HG03196 (cell line): ENCODE results near the gene CCDC190.
A peak's percentile ranks its signal among the peaks of the same experiment; 100 is the strongest.
"Not testable (repeated sequence)": the region's sequence is repeated elsewhere in the genome, so short reads cannot be mapped to it uniquely, and the experiment has no call there.

Experiments used
- ATAC-seq: cut with Tn5 transposase; IDR thresholded peaks from one replicate; pipeline ENCODE4 v1.9.1; 2021; ENCODE audit not compliant: unreplicated experiment

The CCDC190 gene

DNA sequence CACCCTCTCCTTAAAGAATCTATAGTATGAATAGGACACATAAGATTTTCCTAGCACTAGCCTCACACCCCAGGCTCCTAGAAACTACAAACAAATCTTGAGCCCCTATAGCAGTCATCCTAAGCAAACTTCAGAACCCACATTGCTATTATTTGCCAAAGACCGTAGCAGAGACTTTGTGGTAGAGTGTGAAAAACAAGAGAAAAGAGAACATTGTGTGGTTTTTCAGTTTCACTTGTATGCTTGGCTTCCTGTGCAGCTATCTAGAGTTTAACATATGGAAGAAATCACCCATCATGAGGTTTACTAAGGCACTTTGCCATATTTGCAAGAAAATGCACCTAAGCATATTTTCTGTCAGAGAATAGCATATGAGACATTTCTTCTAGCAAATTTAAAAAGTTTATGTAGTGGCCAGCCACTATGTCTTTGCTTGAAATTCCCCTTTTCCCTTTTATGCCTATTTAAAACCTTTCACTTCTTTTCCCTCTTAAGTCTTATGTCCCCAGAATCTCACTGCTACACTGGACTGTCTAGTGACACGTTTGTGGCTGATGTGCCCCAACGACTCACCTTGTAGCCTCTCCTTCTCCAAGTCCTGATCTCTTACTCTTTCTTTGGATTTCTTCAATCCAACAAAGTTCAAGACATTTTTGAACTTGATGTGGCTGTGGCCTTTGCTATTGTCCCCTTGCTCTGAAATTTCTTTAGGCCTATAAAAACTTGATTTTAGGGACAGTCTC, 25.6 kb downstream of the CCDC190 start:
- ATAC-seq: peak; percentile 86

DNA sequence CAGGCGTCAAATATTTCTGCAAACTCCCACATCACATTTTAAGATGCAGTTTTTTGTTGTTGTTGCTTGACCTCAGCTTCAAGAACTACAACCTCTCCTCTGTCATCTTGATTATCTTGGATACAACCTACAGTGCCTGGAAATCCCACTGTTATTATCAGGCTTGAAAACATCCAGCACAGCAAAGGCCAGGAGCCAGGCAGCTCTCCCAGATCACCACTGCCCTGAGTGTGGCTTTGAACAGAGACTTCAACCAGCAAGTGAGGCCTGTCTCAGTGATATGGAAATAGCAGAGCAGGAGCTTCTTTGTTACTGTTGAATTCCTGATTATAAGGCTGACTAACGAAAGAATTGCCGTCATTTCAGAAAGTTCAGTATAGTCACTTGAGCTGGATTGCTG, 28.5 kb downstream of the CCDC190 start:
- no peak for ATAC-seq

DNA sequence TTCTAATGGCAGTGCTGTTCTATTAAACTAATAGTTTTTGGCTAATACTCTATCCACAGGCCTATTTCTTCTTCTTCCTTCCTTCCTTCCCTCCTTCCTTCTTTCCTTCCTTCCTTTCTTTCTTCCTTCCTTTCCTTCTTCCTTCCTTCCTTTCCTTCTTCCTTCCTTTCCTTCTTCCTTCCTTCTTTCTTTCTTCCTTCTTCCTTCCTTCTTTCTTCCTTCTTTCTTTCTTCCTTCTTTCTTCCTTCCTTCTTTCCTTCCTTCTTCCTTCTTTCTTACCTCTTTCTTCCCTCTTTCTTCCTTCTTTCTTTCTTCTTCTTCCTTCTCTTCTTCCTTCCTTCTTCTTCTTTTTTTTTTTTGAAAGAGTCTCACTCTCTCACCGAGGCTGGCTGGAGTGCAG, 31.7 kb downstream of the CCDC190 start:
- ATAC-seq: no peak

DNA sequence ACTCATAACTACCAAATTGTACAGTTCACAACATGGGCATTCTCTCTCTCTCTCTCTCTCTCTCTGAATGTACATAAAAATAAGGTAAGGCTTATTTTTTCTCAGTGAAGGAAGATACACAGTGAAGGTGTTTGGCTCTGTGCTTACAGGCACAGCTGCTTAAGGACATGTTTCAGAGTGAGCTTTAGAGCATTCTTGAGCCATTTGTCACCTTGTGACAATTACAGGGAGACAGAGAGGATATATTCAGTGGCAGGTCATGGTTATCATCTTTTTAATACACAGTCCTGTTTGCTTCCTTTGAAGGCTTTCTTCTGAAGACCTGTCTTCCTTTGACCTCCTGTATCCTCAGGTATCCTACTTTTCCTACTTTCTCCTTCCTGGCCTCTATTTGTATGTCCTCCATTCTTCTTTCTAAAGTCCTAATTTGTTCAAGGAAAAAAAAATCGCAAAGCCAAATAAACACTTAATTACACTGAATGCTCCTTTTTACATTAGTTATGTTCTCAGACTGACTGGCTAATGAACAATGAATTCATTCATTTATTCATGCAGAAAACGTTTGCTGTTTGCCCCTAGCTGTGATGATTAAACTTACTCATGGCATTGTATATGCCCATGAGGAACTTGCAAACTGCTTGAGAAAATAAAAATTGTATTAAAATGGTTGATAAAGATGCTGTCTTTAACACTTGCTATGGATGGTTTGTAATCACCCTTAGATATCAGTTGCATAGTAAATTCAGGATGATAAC, 37.0 kb downstream of the CCDC190 start:
- ATAC-seq: no peak

DNA sequence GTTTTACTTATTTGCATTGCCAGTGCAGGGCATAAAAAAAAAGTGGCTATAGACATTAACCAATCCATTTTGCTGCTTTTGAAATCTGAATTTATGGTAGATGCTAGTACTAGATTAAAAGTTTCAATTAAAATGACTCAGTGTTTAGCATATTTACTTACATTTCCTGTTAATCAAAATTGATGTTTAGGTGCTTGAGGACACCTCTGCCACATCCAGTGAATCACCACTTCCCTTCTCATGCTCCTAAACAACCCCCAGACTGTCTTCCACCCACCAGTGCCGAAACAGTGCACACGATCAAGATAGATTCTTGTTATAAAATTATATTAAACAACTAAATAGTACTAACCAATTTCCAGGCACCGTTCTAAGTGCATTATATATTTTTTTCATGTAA, 37.7 kb downstream of the CCDC190 start:
- no peak for ATAC-seq

DNA sequence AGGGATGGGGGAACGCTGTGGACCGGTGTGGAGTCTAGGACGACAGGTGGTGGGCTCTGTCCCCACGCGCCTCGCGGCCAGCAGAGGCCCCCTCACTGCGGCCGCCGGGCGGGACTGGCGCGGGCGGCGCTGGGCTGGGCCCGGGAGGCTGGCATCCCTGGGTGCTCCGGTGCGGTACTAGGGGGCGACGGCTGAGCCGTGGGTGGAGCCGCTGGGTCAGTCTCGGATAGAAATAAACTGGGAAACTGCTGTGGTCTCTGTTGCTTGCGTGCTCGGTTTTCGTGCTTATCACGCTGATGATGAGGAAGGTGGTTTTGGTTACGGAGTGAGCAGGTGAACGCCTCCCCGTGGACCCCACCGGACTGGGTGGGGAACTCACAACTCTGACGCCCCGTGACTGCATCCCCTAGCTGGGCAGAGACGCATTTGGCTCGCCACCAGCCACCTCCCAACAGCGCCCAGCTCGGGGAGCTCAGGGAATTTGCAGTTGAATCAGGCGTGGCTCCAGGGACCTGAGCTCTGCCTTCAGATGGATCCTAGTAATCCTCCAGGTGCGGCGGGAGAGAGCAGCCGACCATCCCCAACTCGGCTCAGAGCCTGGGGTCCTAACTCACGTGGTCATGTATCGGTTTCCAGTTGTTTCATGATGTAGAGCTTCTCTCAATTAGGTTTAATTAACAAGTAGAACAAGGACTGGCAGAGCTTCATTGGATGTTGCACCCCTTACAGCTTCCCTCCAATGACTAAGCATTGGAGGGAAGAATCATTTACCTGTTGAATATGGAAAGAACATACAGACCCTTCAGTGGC, 38.4 kb downstream of the CCDC190 start:
- no peak for ATAC-seq

DNA sequence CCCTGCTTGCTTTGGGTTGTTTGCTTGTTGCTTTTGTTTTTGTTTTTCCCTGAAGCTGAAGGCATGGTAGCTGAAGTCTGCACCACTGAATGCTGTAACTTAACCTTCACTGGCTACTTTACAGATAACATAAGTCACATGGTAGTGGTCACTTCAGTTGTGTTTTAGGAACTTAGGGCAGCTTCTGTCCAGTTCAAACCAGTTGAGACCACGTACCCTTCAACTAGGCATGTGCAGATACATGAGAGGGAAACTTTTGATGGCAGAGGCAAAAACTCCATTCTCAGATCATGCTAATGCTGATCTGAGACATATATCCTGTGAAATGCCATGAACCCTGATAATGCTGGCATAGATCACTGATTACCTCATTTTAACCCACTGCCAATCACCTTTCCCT, 42.3 kb downstream of the CCDC190 start:
- not testable (repeated sequence) for ATAC-seq

DNA sequence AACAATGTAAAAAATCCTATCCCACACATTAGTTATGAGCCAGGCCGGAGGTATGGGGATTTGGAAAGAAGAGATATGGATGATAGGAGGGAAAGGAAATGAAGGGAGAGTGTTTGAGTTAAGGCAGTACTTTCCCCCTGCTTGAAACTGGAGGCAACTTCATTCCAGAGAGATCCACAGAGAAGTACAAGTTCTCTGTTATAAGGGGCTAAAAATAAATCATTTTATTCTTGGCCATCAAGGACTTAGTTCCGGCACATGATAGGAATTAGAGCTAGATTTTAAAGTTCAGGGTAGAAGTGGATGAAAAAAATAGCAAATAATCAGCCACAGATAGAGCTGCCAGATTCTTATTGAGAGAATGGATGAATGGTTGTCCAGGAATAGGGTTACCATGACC, 42.8 kb downstream of the CCDC190 start:
- not testable (repeated sequence) for ATAC-seq

DNA sequence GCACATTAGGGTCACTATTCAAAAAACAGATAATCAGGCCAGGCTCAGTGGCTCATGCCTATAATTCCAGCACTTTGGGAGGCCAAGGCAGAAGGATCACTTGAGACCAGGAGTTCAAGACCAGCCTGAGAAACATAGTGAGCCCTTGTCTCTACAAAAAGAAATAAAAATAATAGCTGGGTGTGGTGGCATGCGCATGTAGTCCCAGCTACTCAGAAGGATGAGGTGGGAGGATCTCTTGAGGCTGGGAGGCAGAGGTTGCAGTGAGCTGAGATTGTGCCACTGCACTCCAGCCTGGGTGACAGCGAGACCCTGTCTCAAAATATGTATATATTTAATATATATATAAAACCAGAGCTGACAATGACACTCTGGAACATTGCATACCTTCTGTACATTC, 48.6 kb downstream of the CCDC190 start:
- ATAC-seq: not testable (repeated sequence)

DNA sequence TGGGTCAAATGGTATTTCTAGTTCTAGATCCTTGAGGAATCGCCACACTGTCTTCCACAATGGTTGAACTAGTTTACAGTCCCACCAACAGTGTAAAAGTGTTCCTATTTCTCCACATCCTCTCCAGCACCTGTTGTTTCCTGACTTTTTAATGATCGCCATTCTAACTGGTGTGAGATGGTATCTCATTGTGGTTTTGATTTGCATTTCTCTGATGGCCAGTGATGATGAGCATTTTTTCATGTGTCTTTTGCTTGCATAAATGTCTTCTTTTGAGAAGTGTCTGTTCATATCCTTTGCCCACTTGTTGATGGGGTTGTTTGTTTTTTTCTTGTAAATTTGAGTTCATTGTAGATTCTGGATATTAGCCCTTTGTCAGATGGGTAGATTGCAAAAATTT, 53.5 kb downstream of the CCDC190 start:
- not testable (repeated sequence) for ATAC-seq
